HL-60/S4 treated with phorbol 12-myristate 13-acetate at 8.2 ng/mL for 4 days and 3 days (cell line): ENCODE data around the gene SAXO1.
"Not testable (repeated sequence)": the region's sequence is repeated elsewhere in the genome, so short reads cannot be mapped to it uniquely, and the experiment has no call there.

Experiments used
- in situ Hi-C: fragments of 300-500 bp; cut with MboI; formaldehyde crosslinking; loops from 2 replicates; pipeline ENCODE4 v1.15.0; 2022; ENCODE audit warnings: low sequenced_read_pairs

Gene SAXO1

DNA sequence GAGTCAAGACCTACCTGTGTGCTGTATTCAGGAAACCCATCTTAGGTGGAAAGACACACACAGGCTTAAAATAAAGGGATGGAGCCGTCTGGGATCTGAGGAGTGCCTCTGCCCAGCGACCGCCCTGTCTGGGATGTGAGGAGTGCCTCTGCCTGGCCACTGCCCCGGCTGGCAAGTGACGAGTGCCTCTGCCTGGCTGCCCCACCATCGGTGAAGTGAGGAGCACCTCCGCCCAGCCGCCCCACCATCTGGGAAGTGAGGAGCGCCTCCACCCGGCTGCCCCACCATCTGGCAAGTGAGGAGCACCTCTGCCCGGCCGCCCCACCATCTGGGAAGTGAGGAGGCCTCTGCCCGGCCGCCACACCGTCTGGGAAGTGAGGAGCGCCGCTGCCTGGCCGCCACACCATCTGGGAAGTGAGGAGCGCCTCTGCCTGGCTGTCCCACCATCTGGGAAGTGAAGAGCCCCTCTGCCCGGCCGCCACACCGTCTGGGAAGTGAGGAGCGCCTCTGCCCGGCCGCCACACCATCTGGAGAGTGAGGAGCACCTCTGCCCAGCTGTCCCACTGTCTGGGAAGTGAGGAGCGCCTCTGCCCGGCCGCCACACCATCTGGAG is 33.7 kb downstream of the SAXO1 start:
- in situ Hi-C loops = no loop called here

DNA sequence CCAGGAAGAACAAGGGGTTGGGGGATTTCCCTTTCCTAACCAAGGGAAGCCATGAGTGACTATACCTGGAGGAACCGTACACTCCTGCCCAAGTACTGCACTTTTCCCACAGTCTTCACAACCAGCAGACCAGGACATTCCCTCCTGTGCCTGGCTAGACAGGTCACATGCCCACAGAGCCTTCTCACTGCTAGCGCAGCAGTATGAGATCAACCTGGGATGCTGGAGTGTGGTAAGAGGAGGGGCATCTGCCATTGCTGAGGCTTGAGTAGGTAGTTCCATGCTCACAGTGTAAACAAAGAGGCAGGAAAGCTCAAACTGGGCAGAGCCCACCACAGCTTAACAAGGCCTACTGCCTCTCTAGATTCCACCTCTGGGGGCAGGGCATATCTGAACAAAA is 35.9 kb downstream of the SAXO1 start:
- in situ Hi-C loops = no loop called here

DNA sequence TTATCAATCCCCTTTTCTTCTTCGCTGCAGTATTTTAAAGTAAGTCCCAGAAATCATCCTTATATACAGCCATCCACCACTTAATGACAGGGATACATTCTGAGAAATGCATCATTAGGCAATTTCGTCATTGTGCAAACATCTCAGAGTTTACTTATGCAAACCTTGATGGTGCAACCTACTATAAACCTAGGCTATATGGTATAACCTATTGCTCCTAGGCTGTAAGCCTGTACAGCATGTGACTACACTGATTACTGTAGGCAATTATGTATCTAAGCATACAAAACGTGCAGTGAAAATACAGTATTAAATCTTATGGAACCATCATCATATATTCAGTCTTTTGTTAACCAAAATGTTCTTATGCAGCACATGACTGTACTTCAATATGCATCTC is 36.8 kb downstream of the SAXO1 start:
- in situ Hi-C loops = no loop called here

DNA sequence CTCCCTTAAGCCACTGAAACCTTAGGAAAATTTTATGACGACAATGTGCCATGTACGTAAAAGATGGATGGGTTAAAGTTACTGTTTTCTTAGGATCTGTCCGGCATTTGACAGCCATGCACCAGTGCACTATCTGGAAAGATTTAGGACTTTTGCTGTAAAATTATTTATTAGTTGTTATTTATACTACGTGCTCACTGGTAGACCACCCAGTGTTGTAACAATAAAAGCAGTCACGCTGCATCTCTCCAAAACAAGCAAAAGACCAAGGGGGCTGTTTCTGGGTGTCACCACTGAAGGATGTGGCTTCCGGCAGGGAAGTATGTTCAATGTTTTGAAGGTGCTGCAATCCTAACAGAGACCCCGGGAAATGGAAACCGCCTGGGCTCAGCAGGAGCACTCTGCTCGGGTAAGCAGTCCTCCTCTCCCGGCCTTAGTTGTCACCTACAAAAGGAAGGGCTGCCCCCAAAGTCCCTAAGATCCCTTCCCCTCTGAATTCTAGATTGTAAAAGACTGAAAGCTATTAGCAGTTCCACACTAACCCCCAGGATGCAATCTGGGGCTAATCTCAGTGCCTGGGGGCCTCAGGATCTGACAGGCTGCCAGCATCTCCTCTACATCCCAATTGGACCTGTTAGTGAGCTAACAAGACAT is 38.6 kb downstream of the SAXO1 start:
- in situ Hi-C loops = no loop called here

DNA sequence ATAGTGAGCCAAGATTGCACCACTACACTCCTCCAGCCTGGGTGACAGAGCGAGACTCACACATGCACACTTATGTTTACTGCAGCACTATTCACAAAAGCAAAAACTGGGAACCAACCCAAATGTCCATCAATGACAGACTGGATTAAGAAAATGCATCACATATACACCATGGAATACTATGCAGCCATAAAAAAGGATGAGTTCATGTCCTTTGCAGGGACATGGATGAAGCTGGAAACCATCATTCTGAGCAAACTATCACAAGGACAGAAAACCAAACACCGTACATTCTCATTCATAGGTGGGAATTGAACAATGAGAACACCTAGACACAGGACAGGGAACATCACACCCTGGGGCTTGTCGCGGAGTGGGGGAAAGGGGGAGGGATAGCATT is 41.8 kb downstream of the SAXO1 start:
- in situ Hi-C loops = not testable (repeated sequence)

DNA sequence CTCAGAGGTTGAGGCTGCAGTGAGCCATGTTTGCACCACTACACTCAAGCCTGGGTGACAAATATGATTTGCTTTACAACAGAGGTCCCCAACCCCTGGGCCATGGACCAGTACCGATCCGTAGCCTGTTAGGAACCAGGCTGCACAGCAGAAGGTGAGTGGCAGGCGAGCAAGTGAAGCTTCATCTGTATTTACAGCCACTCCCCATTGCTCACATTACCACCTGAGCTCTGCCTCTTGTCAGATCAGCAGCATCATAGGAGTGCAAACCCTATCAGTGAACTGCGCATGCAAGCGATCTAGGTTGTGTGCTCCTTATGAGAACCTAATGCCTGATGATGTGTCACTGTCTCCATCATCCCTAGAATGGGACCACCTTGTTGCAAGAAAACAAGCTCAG is 42.5 kb downstream of the SAXO1 start:
- in situ Hi-C loops = no loop called here

DNA sequence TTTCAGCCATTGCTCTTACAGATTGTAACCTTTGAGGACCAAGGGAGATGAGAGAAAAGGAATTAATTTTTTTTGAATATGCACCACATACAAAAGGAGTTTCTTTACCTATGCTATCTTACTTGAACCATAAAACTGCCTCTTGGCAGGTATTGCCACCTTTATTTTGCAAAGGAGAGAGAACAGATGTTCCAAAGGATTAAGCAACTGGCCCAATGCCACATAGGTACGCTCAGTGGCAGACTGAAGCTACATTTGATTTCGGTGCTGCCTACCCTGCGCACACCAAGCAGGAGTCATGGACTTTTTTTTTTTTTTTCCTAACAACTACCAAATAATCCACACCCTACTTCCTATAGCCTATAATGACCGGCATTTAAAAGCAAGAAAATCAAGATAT is 43.1 kb downstream of the SAXO1 start:
- in situ Hi-C loops = no loop called here

DNA sequence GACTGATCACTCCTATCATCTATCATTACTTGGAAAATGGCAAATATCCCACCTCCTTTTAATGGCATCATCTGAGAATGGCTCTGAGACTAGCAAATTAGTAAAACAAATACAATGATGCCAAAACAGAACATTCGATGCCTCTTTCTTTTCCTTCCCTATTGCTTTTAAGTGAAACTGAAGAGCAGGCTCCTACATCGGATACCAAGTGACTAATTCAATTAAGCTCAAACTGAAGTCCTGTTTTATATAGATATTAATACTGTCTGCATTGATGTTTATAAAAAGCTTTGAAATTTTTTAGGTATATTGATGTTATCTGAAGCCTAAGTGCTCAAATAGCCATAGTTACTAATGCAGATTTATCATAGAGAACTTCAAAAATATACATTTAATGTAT is 43.9 kb downstream of the SAXO1 start:
- in situ Hi-C loops = no loop called here

DNA sequence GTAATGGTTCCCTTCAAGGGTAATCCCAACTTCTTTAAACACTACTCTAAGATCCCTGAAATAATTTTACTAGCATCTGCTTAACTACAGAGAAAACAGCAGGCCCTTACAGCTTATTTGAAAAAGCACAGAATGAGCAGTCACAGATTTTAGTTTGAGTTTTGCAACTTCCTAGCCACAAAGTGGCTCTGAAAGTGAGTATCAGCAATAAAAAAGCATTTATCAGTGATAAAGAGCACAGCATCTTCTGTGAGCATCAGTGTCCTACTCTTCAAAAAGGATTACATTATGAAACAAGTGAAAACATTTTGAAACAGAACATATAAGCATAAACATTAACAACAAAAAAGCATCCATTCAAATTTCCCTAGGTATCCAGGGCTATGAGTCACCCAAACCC is 45.0 kb downstream of the SAXO1 start:
- in situ Hi-C loops = no loop called here

DNA sequence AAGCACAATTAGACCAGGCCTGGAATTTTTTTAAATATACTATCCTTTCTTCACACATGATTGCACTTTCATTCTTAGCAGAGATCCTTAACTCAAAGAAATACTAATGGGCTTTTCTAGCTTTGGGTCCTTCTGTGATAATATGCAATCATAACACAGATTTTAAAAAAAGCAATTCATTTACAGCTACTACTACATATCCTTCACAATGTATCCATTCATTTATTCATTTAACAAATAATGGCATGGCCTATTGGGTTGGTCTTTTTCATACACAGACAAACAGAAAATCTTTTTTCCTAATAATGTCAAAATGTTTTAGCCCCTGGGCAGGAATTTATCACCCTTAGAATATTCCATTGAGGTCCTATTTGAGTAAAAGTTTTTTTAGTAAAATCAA is 47.0 kb downstream of the SAXO1 start:
- in situ Hi-C loops = no loop called here

DNA sequence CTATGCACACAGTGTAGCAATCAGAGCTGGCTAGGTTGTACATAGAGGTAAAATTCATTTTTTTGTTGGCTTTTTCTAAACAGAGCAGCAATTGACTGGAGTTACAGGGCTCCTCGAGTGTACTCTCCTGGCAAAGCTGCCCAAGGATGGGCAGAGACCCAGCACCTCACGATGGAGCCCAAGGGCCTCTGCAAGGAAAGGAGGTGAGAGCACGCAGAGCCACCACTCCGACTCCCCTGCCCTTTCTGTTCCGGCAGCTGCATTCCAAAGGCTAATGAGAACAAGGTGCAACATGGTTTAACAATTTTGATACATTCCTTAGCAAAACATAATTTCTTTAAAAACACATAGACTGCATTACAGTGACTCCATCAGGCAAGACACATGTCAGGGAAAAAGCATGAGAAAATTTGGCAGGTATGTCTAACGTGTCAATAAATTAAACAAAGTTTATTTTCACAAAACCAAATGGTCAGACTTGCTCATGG is 47.5 kb downstream of the SAXO1 start:
- in situ Hi-C loops = no loop called here

DNA sequence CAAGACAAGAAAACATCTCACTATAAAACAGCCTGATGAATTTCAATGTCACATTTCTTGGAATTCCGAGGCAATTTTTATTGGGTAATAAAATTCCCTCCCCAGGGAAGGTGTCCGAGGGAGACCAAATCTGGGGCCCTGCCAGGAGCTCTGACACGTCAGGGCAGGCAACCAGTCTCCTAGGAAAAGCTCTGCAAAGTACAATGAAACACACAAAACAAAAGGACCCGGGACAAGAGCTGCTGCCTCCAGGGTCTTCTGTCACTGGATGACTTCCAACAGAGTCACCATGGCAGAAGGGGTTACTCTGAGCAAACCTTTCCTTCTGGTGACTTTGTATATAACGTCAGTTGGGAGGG is 50.8 kb downstream of the SAXO1 start:
- in situ Hi-C loops = no loop called here

DNA sequence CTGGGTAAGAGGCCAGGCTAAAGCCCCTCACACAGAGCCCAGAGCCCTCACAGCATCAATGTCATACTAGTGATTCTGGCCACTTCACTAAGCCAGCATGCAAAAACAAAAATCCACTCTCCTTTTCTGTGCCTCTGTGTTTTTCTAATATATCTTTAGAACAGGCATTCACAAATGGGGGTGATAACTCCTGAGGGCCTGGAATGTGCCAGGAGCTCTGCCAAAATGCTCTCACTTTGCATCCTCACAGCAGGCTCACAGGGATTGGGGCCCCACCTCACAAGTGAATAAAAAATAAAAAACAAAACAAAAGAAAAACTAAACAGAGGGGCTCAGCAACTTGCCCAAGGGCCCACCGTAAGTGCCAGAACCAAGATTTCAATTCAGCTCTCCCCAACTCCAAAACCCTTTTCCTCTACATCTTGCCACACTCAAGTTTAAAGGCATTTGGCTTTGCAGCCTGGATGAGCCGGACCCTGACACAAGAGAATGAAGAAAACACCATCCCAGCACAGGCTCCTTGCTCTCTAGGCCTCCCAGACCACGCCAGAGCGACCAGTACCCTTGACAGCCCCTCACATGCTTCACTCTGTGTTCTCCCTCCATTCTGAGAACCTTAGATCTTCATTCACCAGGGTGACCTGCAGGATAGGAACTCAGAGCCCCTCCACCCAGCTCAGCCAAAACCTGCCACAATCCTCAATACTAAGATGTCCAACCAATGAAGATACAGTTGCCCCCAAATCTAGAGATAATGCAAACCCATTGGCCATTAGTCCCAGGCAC is 51.3 kb downstream of the SAXO1 start:
- in situ Hi-C loops = no loop called here

DNA sequence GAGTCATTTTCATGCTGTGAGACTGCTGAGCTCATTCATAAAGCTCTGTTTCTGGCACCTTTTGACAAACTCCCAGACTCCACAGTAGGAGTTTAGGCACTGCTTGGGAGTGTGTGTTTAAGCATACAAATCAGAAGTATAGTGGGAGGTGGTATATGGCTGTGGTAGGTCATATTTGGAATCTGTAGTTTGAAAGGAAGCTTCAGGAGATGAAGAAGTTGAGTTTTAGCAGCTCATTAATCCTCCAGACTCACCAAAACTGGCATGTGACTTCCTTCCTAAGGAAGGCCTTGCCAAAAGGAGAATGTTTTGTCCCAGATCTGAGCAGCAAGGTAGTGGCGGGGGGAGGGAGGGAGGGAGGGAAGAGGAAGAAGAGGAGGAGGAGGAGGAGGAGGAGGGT is 52.8 kb downstream of the SAXO1 start:
- in situ Hi-C loops = no loop called here

DNA sequence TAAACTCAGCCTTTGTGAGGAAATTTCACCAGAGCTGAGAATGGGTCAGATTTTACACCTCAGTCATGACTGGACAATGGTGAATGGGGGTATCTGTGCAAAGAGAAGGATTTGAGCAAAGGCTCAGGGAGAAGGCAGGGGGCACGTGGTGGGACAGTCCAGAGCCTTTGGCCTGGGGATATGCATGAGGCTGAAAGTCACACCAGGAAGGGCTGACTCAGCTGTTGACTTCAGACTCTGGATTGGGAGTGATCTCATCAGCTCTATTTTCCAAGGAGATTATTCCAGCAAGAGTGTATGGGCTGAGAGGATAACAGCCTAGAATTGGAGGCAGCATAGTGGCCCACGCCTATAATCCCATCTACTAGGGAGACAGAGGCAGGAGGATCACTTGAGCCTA is 53.6 kb downstream of the SAXO1 start:
- in situ Hi-C loops = no loop called here

DNA sequence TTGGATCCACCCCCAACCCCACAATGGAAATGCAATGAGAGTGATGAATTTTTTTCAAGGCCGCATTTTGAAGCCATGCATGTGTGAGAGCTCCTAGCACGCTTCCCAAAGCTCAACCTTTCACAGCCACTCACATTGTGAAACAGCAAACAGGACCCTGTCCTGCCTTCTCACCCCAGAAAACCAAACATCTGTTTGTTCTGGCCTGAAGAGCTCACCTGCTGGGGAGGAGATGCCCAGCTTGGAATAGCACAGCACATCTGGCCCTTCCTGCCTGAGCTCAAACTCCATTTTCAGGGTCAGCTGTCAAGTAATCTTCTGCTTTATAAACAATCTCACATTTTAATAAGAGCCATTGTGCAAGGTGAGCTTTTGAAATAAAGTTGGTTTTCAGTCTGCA is 54.8 kb downstream of the SAXO1 start:
- in situ Hi-C loops = no loop called here

DNA sequence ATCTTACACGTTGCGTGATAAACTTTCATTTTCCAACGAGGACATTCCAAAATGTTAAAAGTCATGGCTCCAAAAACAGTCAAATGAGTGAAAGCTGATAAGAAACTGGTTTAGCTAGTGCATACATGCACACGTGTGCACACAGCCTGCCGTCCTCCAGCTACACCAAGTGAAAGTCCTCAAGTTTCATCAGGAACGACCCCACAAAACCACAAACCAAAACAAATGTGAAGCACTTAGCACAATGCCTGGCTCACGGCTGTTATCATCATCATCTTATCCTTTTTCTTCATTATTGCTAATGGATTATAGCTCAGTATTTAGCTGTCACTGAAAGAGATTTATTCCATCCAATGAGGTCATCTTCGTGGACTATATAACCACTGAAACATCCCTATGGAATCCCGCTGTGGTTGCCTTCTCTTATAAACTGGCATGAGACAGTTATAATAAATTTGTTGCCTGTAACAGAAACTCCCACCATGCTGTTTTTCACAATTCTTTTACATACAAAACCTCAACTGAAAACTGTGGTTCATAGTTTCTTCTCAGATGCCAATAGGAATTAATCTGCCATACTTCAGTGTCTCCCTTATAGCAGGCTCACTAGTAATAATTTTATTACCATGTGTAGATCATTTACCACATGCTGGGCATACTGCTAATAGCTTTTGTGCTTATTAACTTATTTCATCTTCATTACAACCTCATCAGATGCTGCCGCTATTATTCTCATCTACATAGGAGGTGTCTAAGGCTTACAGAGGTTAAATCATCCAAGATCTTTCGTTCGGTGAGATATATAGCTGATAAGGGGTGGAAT is 56.1 kb downstream of the SAXO1 start:
- in situ Hi-C loops = no loop called here

DNA sequence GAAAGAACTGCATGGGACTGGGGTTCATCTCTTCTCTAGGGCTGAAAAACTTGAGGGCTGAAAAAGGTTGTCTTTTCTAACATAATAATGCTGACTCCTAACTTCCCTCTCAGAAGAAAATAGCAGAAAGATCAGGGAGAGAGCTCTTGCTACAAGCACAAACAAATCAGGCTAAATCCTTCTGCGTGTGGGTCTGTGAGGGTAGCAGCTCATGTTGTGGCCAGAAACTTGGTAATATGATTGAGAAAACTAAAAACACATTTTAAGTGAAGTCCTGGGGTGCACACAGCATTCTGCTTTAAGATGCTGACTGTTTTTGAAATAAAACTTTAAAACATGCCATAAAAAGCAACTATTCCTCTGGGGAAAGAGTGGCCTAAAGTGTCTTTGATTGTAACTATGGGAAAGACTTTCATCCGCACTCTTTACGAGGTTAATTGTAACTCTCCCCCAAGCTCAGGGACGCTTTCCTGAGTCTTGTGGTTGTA is 56.7 kb downstream of the SAXO1 start:
- in situ Hi-C loops = no loop called here

DNA sequence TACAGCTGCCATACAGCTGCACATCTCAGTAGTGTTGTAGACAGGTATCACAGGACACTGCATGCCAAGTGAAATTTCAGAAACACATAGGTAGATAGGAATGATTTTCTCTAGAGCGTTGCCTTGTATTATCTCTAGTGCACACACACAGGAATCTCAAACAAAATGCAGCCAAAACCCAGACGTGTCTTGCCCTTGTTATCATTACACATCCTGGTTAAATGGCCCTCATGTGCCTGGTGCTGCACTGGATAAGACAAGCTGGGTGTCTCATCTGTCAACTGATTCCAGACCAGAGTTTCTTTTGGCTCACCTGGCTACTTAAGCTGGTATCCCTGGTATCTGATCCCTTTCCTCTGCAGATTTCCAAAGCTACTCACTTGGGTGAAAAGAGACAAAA is 59.7 kb downstream of the SAXO1 start:
- in situ Hi-C loops = no loop called here

DNA sequence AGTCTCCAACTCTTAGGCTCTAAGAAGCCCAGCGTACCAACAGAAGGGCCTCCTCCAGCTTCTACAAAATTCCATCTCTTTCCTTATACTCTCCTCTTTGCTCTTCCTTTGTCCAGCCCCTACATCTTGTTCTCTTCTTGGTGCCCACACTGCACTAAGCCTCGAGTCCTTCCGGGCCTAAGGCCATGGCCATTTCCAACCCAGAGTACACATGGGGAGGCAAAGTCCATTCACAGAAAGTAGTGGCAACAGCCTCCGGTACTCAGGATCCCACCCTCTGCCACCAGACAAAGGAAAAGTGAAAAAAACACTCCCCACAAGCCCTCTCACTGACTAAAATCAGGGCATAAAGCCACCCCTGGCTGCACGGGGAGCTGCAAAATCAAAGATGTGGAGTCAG is 60.3 kb downstream of the SAXO1 start:
- in situ Hi-C loops = no loop called here

DNA sequence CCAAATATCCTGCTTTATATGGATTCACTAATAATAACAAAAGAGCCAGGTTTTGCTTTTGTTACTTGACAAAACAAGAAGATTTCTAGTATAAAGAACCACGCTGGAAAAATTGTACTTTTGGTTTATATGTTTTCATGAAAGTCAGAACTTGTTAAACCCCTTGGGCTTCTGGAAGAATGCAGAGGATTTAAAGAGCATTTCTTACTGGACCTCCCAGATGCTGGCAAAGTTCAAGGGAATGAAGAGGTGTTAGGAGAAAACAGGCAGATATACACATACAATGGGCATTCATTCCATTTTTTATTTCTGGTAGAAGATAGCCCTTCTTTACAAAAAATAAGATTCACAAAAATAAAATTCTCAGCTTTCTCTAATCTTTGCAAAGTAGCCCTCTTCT is 61.1 kb downstream of the SAXO1 start:
- in situ Hi-C loops = no loop called here
